ENCODE data around the gene LMAN2. TPM values are rescaled to one million over a fixed set of nuclear protein-coding genes. Genes with fewer than 3 reads are reported as not detected.
"Not testable (repeated sequence)": the region's sequence is repeated elsewhere in the genome, so short reads cannot be mapped to it uniquely, and the experiment has no call there.

Gene LMAN2
- polyA plus RNA-seq, 1 donor, result 76.5 TPM

- no peak for DNase-seq
Observed at GRCh38 chr5:177378884-177379883, 27.7 kb upstream of the LMAN2 start.

GRCh38 chr5:177377851-177378776, 26.6 kb upstream of the LMAN2 start:
- DNase-seq, result no peak

- no peak for DNase-seq
Observed at GRCh38 chr5:177376107-177376506, 24.6 kb upstream of the LMAN2 start.

GRCh38 chr5:177375516-177375915, 24.0 kb upstream of the LMAN2 start:
- DNase-seq, result not testable (repeated sequence)

GRCh38 chr5:177374211-177374610, 22.7 kb upstream of the LMAN2 start:
- no peak for DNase-seq

GRCh38 chr5:177373806-177374205, 22.3 kb upstream of the LMAN2 start:
- no peak for DNase-seq

GRCh38 chr5:177372910-177373309, 21.4 kb upstream of the LMAN2 start:
- DNase-seq, result no peak

GRCh38 chr5:177372034-177372896, 20.8 kb upstream of the LMAN2 start:
- DNase-seq, result no peak

GRCh38 chr5:177371120-177372033, 19.9 kb upstream of the LMAN2 start:
- DNase-seq, result no peak

GRCh38 chr5:177370488-177371119, 19.1 kb upstream of the LMAN2 start:
- peak; percentile 81 for DNase-seq

- DNase-seq, result no peak
Observed at GRCh38 chr5:177369645-177370440, 18.4 kb upstream of the LMAN2 start.

- no peak for DNase-seq
Observed at GRCh38 chr5:177368869-177369644, 17.6 kb upstream of the LMAN2 start.

GRCh38 chr5:177367981-177368868, 16.8 kb upstream of the LMAN2 start:
- DNase-seq, result no peak

- DNase-seq, result no peak
Observed at GRCh38 chr5:177367323-177367848, 15.9 kb upstream of the LMAN2 start.

GRCh38 chr5:177366528-177367322, 15.3 kb upstream of the LMAN2 start:
- DNase-seq, result peak; percentile 90

- DNase-seq, result no peak
Observed at GRCh38 chr5:177365845-177366527, 14.5 kb upstream of the LMAN2 start.

All from hindlimb muscle (tissue), 1 donor.